ACC112 (cell line): ENCODE results near the gene RSRP1.
"Not testable (repeated sequence)": the region's sequence is repeated elsewhere in the genome, so short reads cannot be mapped to it uniquely, and the experiment has no call there.

Experiments
- H2AFZ ChIP-seq: fragments of 200-600 bp; sonication (generic); one replicate; pipeline ENCODE4 v1.6.0; 2017; ENCODE audit warnings: antibody characterized with exemption, low read length; ENCODE audit not compliant: unreplicated experiment
- H3K27ac ChIP-seq: fragments of 200-600 bp; sonication (generic); 2 replicates; pipeline ENCODE4 v1.5.1; 2014; ENCODE audit warnings: low read depth, mild to moderate bottlenecking, antibody characterized with exemption, low read length, moderate library complexity
- H3K27me3 ChIP-seq: fragments of 200-600 bp; sonication (generic); 2 replicates; pipeline ENCODE4 v1.6.1; 2014; ENCODE audit warnings: mild to moderate bottlenecking, antibody characterized with exemption, low read length, moderate library complexity, mixed read lengths; ENCODE audit not compliant: insufficient read depth
- H3K36me3 ChIP-seq: fragments of 200-600 bp; sonication (generic); 2 replicates; pipeline ENCODE4 v1.6.1; 2016; ENCODE audit warnings: mild to moderate bottlenecking, antibody characterized with exemption, low read length, moderate library complexity, mixed read lengths; ENCODE audit not compliant: insufficient read depth
- H3K4me1 ChIP-seq: fragments of 200-600 bp; sonication (generic); one replicate; pipeline ENCODE4 v1.6.1; 2016; ENCODE audit warnings: low read length, mixed read lengths; ENCODE audit not compliant: insufficient read depth, unreplicated experiment, control insufficient read depth
- H3K4me3 ChIP-seq: fragments of 200-600 bp; sonication (generic); 2 replicates; pipeline ENCODE4 v1.5.1; 2014; ENCODE audit warnings: mild to moderate bottlenecking, low read depth, low read length
- H3K79me2 ChIP-seq: fragments of 200-600 bp; sonication (generic); one replicate; pipeline ENCODE4 v1.6.0; 2016; ENCODE audit warnings: low read length; ENCODE audit not compliant: control insufficient read depth, unreplicated experiment, insufficient read depth

The RSRP1 gene

DNA sequence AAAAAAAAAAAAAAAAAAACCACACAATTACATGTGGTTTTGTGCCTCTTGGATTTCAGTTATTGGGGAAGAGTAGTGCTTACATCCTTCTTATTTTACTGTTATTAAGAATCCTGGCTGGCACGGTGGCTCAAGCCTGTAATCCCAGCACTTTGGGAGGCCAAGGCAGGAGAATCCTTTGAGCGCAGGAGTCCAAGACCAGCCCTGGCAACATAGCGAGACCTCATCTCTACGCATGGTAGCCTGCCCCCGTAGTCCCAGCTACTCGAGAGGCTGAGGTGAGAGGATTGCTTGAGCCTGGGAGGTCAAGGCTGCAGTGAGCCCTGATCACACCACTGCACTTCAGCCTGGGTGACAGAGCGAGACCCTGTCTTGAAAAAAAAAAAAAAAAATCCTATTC, 11.0 kb downstream of the RSRP1 start:
- Histone ChIP-seq H3K4me1 (peaks cover 29% of the 10 kb centered on the region), H3K79me2 (peaks cover 36% of the 10 kb centered on the region)
- H3K36me3 ChIP-seq, H3K27ac ChIP-seq, H3K27me3 ChIP-seq, H2AFZ ChIP-seq, H3K4me3 ChIP-seq: not testable (repeated sequence)

DNA sequence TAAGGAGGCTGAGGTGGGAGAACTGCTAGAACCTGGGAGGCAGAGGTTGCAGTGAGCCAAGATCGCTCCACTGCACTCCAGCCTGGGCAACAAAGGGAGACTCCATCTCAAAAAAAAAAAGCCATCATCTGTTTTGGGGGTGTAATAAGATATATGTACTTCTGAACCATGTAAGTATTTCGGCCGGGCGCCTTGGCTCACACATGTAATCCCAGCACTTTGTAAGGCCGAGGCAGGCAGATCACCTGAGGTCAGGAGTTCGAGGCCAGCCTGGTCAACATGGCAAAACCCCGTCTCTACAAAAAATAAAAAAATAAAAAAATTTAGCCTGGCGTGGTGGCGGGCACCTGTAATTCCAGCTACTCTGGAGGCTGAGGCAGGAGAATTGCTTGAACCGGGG, 11.8 kb downstream of the RSRP1 start:
- H3K36me3 ChIP-seq, H3K4me3 ChIP-seq, H3K27ac ChIP-seq, H2AFZ ChIP-seq, H3K27me3 ChIP-seq: not testable (repeated sequence)
- Histone ChIP-seq H3K79me2 (peaks cover 40% of the 10 kb centered on the region), H3K4me1 (peaks cover 25% of the 10 kb centered on the region)

DNA sequence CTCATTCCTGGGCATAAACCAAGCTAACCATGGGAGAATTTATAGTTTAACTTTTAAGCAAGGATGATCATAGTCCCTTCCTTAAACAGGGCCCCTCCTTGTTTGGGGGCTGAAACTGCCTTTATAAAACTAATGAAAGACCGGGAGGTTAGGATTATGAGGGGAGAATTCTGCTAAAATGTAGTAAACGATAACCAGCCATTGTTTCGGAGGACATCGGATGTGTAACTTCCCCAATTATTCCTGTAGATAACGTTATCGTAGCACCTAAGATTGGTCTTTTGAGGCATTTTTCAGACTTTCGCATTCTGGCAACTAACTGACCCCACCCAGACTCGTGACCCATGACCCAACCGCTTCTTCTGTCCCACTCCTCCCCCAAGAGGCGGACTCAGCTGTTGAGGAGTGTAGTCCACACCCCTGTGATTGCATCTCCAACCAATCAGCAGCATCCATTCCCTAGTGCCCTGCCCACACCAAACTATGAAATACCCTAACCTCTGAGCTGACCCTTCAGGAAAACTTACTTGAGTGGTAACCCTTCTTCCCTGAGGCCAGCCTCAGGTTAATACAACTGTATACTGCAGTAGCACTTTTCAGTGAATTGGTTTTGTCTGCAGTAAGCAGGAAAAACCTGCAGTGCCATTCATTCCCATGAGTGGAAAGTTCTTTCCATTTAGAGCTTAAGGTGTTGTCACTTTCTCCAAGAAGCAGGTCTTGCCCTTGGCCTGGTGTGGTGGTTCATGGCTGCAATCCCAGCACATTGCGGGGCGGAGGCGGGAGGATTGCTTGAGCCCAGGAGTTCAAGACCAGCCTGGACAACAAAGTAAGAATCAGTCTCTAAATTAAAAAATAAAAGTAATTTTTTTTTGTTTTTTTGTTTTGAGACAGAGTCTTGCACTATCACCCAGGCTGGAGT, 14.1 kb downstream of the RSRP1 start:
- Histone ChIP-seq H3K79me2 (peaks cover 40% of the 10 kb centered on the region), H3K27me3 (no peaks in the 10 kb centered on the region), H3K36me3 (peaks cover 6% of the 10 kb centered on the region), H3K4me1 (peaks cover 27% of the 10 kb centered on the region), H3K4me3 (peak overlapping the region; percentile 97), H2AFZ (peak overlapping the region; percentile 83), H3K27ac (peak overlapping the region; percentile 66)

DNA sequence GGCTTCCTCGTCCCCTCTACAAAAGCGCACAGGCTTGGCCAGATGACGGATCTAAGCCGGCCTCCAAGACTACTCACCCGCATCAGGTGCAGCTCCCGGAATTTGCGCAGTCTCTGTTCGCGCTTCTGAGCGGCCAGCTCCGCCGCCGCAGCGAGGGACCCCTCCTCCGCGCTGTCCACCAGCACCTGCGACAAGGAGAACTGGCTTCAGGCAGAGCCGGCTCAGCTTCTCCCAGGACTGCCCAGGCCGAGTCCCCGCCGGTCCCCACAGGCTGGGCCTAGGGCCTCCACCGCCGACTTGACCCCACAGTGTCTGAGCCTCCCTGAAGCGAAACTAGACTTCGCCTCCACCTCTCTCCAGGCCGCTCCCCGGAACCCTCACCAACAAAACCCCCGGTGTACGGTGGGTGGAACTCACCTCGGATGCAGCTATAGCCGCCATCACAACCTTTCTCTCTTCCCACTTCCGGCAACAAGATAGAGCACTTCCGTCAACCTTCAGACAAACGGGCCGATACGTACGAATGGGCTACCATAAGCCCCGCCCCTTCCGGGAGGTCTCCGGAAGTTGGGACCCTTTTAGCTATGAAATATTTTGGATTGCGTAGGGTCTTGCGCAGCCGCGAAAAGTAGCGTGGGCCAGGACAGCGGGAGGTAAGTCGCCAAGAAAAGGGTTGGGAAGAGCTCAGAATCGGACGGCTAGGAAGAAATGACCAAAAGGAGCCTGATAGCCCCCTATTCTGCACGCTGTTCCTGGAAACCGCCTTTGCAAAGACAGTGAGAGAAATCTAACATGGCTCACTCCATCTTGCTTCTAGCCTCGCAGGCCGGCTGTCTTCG, 15.0 kb downstream of the RSRP1 start, which contains the start of gene SYF2:
Gene SYF2 (minus strand): TSS at position 476 of the 839 bp plus-strand sequence. CDS start 35 bp downstream, at position 441.
- Histone ChIP-seq H3K36me3 (peaks cover 6% of the 10 kb centered on the region), H2AFZ (peak within 1 kb of the TSS; percentile 90), H3K27me3 (no peaks in the 10 kb centered on the region), H3K4me1 (peaks cover 35% of the 10 kb centered on the region), H3K27ac (peak within 1 kb of the TSS; percentile 66), H3K4me3 (peak within 1 kb of the TSS; percentile 97), H3K79me2 (peaks cover 37% of the 10 kb centered on the region)

DNA sequence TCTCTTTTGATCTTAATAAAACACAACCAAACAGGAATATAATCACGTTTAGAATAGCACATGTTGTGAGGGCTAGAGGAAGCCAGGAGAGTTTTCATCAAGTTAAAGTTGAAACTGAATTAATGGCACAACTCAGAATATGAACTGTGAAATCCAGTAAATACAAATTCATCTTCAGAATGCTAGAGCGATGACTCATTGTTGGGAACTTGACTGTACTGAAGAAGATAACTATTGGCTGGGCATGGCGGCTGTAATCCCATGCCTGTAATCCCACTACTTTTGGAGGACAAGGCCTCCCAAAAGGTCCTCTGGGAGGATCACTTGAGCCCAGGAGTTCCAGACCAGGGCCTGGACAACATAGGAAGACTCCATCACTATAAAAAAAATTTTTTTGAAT, 23.8 kb downstream of the RSRP1 start:
- H2AFZ ChIP-seq: no peak overlapping the region
- peak overlapping the region; percentile 28; the same call in 1 of the 2 replicates for H3K27ac ChIP-seq
- H3K79me2 ChIP-seq: no peaks in the 10 kb centered on the region
- no peak overlapping the region for H3K4me3 ChIP-seq
- peaks cover 33% of the 10 kb centered on the region for H3K36me3 ChIP-seq
- H3K4me1 ChIP-seq: peaks cover 19% of the 10 kb centered on the region
- H3K27me3 ChIP-seq: no peaks in the 10 kb centered on the region

DNA sequence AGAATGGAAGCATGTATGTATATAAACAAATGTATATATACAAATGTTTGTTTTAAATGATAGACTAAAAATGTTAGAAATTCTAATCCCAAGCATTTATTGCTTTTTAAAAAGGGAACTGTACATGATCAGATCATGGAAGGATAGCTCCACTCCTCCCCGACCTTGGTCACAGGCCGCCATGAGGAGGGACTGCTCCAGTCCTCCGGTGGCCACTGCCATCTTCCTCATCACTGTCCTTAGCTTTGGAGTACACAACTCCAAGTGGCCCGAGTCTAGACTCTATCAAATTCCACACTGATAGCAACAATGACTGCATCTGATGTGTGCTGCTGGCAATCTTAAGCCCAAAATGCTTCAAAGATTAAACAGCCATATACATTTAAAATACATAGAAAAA, 24.6 kb downstream of the RSRP1 start:
- Histone ChIP-seq H3K27ac (no peak overlapping the region), H3K36me3 (peaks cover 33% of the 10 kb centered on the region), H3K4me3 (no peak overlapping the region), H3K4me1 (peaks cover 10% of the 10 kb centered on the region), H2AFZ (no peak overlapping the region), H3K79me2 (no peaks in the 10 kb centered on the region), H3K27me3 (no peaks in the 10 kb centered on the region)

DNA sequence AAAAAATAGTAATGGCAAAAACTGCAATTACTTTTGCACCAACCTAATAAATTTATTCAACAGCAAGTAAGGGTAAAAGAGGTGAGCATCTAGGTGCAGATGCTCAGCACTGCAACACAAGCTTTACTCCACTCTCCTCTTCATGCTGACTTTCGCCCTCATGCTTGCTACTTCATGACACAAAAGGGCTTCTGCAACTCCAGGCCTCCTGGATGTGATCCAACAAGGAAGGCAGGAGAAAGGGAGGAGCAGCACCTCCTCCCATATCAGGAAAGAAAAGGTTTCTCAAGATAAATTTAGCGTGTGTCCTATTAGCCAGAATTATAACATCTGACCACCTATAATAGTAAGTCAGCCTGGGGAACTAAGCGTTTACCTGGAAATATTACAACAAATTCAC, 26.6 kb downstream of the RSRP1 start:
- no peak overlapping the region for H3K4me3 ChIP-seq
- H3K4me1 ChIP-seq: peaks cover 4% of the 10 kb centered on the region
- H3K79me2 ChIP-seq: no peaks in the 10 kb centered on the region
- no peak overlapping the region for H3K27ac ChIP-seq
- H3K27me3 ChIP-seq: no peaks in the 10 kb centered on the region
- H3K36me3 ChIP-seq: peaks cover 26% of the 10 kb centered on the region
- no peak overlapping the region for H2AFZ ChIP-seq

DNA sequence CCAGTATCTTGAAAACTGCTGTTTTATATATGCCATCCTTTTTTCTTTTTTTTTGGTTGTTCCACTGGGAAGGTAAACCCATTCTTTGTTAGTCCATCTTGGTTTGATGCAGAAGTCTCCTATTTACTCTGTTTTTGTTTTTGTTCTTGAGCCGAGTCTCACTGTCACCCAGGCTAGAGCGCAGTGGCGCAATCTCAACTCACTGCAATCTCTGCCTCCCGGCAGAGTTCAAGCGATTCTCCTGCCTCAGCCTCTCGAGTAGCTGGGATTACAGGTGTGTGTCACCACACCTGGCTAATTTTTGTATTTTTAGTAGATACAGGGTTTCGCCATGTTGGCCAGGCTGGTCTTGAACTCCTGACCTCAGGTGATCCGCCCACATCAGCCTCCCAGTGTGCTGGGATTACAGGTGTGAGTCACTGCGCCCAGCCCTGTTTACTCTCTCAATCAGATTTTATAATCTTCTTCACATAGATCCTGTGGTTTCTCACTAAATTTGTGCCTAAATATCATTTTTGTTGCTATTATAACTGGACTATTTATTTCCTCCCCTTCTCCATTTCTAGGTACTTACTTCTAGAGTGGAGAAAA, 27.5 kb downstream of the RSRP1 start:
- H3K4me1 ChIP-seq: peaks cover 4% of the 10 kb centered on the region
- H3K36me3 ChIP-seq: peaks cover 22% of the 10 kb centered on the region
- H3K27ac ChIP-seq: no peak overlapping the region
- no peak overlapping the region for H3K4me3 ChIP-seq
- H3K27me3 ChIP-seq: no peaks in the 10 kb centered on the region
- H3K79me2 ChIP-seq: no peaks in the 10 kb centered on the region
- H2AFZ ChIP-seq: no peak overlapping the region

DNA sequence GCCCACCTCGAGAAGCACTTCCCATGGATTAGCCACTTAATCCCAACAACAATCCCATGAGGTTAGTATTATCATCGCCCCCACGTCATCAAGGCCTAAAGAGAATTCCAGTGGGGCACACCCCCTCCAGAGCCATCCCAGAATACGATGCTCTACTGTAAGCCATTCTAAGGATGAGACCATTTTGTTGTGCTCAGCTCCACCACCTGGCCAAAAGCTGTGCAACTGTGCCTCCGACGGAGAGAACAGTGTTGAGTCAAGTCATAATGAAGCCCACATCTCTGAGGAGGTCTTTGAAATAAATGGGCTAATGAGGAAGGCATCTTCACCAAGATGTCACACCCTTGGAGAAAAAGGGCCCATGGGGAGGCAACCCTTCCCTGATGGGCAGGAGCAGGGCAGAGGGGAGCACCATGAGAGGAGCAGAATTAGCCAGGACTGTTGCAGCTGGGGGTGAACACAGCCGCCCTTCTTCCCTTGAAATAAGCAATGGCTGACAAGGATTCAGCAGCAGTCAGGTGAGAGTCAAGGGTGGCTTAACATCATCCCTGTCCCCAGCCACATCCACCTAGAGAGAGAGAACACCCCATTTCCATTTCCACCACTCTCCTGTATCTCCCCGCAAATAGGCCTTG, 29.5 kb downstream of the RSRP1 start:
- Histone ChIP-seq H3K27me3 (no peaks in the 10 kb centered on the region), H3K4me3 (no peak overlapping the region), H3K4me1 (no peaks in the 10 kb centered on the region), H2AFZ (no peak overlapping the region), H3K27ac (no peak overlapping the region), H3K36me3 (peaks cover 9% of the 10 kb centered on the region), H3K79me2 (no peaks in the 10 kb centered on the region)

DNA sequence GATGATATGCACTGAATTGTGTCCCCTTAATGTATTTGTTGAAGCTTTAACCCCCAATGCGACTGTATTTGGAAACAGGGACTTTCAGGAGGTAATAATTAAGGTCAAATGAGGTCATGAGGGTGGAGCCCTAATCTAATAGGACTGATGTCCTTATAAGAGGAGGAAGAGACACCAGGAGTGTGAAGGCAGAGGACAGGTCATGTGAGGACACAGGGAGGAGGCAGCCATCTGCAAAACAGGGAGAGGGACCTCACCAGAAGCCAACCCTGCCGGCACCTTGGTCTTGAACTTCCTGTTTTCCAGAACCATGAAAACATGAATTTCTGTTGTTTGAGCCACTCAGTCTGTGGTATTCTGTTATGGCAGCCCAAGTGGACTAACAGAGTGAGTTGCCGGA, 30.2 kb downstream of the RSRP1 start:
- no peaks in the 10 kb centered on the region for H3K27me3 ChIP-seq
- H3K36me3 ChIP-seq: peaks cover 6% of the 10 kb centered on the region; the same call in 1 of the 2 replicates
- H3K79me2 ChIP-seq: no peaks in the 10 kb centered on the region
- H2AFZ ChIP-seq: no peak overlapping the region
- no peaks in the 10 kb centered on the region for H3K4me1 ChIP-seq
- H3K4me3 ChIP-seq: no peak overlapping the region
- no peak overlapping the region for H3K27ac ChIP-seq
